SK-N-SH (cell line): ENCODE results near the gene TMEM184A. TPM values are rescaled to one million over a fixed set of nuclear protein-coding genes. Genes with fewer than 3 reads are reported as not detected.

ENCODE experiments used
- CTCF ChIA-PET: fragments of 300-600, 350-600 bp; formaldehyde crosslinking; extraction: SDS; loops from one replicate; lab custom pipeline; 2021; lab: Yijun Ruan, JAX
- POLR2A ChIA-PET: fragments of 350-600 bp; sonication (Branson Sonifier 250); formaldehyde crosslinking; extraction: SDS; loops from one replicate; lab custom pipeline; 2020; ENCODE audit warnings: antibody characterized with exemption, inconsistent platforms; lab: Yijun Ruan, JAX
- DNase-seq: peaks from one replicate; pipeline ENCODE4 v3.0.0; 2012
- H2AFZ ChIP-seq: fragments of 200-600 bp; sonication (generic); 2 replicates; pipeline ENCODE4 v1.8.1; 2016; ENCODE audit warnings: antibody characterized with exemption, mild to moderate bottlenecking, low read depth
- H3F3A ChIP-seq: fragments of 200-600 bp; sonication (generic); replicated peaks from 2 replicates; pipeline ENCODE3; 2016; ENCODE audit warnings: antibody characterized with exemption, mild to moderate bottlenecking; ENCODE audit not compliant: insufficient read depth
- H3K27ac ChIP-seq, 2 experiments: fragments of 200-500 bp in 1 of 2; fragments of 200-600 bp in 1 of 2; sonication (Bioruptor generic) in 1 of 2; sonication (generic), shearing (Covaris generic) in 1 of 2; 2 replicates each; pipeline versions ENCODE4 v1.5.1 to v1.6.1; 2014 to 2016; ENCODE audit warnings: low read depth in 2 of 2, inconsistent platforms in 1 of 2, low read length in 1 of 2, mild to moderate bottlenecking in 1 of 2, mixed read lengths in 1 of 2
- H3K27me3 ChIP-seq: fragments of 200-600 bp; sonication (generic), shearing (Covaris generic); 2 replicates; pipeline ENCODE4 v1.6.1; 2016; ENCODE audit warnings: mixed run types; ENCODE audit not compliant: insufficient read depth
- H3K36me3 ChIP-seq, 2 experiments: fragments of 200-500 bp in 1 of 2; fragments of 200-600 bp in 1 of 2; sonication (Bioruptor generic) in 1 of 2; sonication (generic) in 1 of 2; replicated peaks in 1 of 2; 2 replicates each; pipeline versions ENCODE3 to v1.5.1; 2014 to 2016; ENCODE audit warnings: low read length in 1 of 2, mild to moderate bottlenecking in 1 of 2; ENCODE audit not compliant: insufficient read depth in 2 of 2, control insufficient read depth in 1 of 2
- H3K4me1 ChIP-seq, 2 experiments: fragments of 200-500 bp in 1 of 2; fragments of 200-600 bp in 1 of 2; sonication (Bioruptor generic) in 1 of 2; sonication (generic), shearing (Covaris generic) in 1 of 2; 2 replicates each; pipeline versions ENCODE4 v1.5.1 to v1.6.1; 2014 to 2016; ENCODE audit warnings: low read depth in 1 of 2, low read length in 1 of 2, mixed run types in 1 of 2; ENCODE audit not compliant: insufficient read depth in 2 of 2, control insufficient read depth in 1 of 2
- H3K4me2 ChIP-seq: fragments of 200-600 bp; sonication (generic), shearing (Covaris generic); 2 replicates; pipeline ENCODE4 v1.6.1; 2017; ENCODE audit warnings: mixed run types
- H3K4me3 ChIP-seq, 2 experiments: fragments of 200-500 bp in 1 of 2; fragments of 200-600 bp in 1 of 2; sonication (Bioruptor generic) in 1 of 2; sonication (generic), shearing (Covaris generic) in 1 of 2; 2 replicates each; pipeline versions ENCODE4 v1.5.1 to v1.8.1; 2014 to 2016; ENCODE audit warnings: low read depth in 2 of 2, inconsistent platforms in 1 of 2, low read length in 1 of 2, mild to moderate bottlenecking in 1 of 2, mixed read lengths in 1 of 2, moderate library complexity in 1 of 2
- H3K79me2 ChIP-seq: fragments of 200-600 bp; sonication (generic); 2 replicates; pipeline ENCODE4 v1.8.1; 2017; ENCODE audit warnings: mild to moderate bottlenecking; ENCODE audit not compliant: insufficient read depth
- H3K9ac ChIP-seq: fragments of 200-600 bp; sonication (generic); 2 replicates; pipeline ENCODE4 v1.6.1; 2017; ENCODE audit warnings: mixed run types
- H3K9me2 ChIP-seq: fragments of 200-600 bp; sonication (generic); 2 replicates; pipeline ENCODE4 v1.6.1; 2017; ENCODE audit warnings: mixed run types
- H3K9me3 ChIP-seq: fragments of 200-600 bp; sonication (generic); 2 replicates; pipeline ENCODE4 v1.6.1; 2017; ENCODE audit warnings: mixed run types, mild to moderate bottlenecking, moderate library complexity
- H4K20me1 ChIP-seq: fragments of 200-600 bp; sonication (generic); 2 replicates; pipeline ENCODE4 v1.6.1; 2017; ENCODE audit warnings: mild to moderate bottlenecking, mixed run types; ENCODE audit not compliant: insufficient read depth
- CHD2 ChIP-seq: fragments of 150-350 bp; IDR thresholded peaks from 2 replicates; pipeline ENCODE4 v1.6.1; 2018; ENCODE audit warnings: low read length; ENCODE audit not compliant: partially characterized antibody
- EZH2phosphoT487 ChIP-seq: fragments of 200-600 bp; sonication (generic); IDR thresholded peaks from 2 replicates; pipeline ENCODE4 v1.6.1; 2017; ENCODE audit warnings: low read depth, mixed run types, mild to moderate bottlenecking, antibody characterized with exemption, moderate library complexity, borderline replicate concordance
- FOSL2 ChIP-seq: IDR thresholded peaks from 2 replicates; pipeline ENCODE4 v1.4.0; 2012; ENCODE audit warnings: low read depth, mild to moderate bottlenecking, moderate library complexity, borderline replicate concordance
- GATA2 ChIP-seq: sonication (generic); formaldehyde crosslinking; IDR thresholded peaks from 2 replicates; pipeline ENCODE4 v1.5.0; 2020; ENCODE audit warnings: mild to moderate bottlenecking, missing genetic modification reagents
- JUND ChIP-seq: IDR thresholded peaks from 2 replicates; pipeline ENCODE4 v1.4.0; 2012
- MEF2A ChIP-seq: IDR thresholded peaks from 2 replicates; pipeline ENCODE4 v1.4.0; 2012; ENCODE audit warnings: low read depth, borderline replicate concordance
- NFIC ChIP-seq: IDR thresholded peaks from 2 replicates; pipeline ENCODE4 v1.4.0; 2012; ENCODE audit warnings: borderline replicate concordance
- NRF1 ChIP-seq: IDR thresholded peaks from 2 replicates; pipeline ENCODE4 v1.6.1; 2012; ENCODE audit warnings: low read depth, mild to moderate bottlenecking, low read length
- POLR2AphosphoS5 ChIP-seq: IDR thresholded peaks from 2 replicates; pipeline ENCODE4 v1.6.1; 2012; ENCODE audit warnings: low read depth, low read length
- RXRA ChIP-seq: IDR thresholded peaks from 2 replicates; pipeline ENCODE4 v1.4.0; 2012; ENCODE audit warnings: low read depth, mild to moderate bottlenecking, borderline replicate concordance
- TAF1 ChIP-seq: IDR thresholded peaks from 2 replicates; pipeline ENCODE4 v1.6.1; 2012; ENCODE audit warnings: low read depth, mild to moderate bottlenecking, low read length, moderate library complexity, borderline replicate concordance
- TCF12 ChIP-seq: IDR thresholded peaks from 2 replicates; pipeline ENCODE4 v1.4.0; 2012
- WGBS: methylation state at CpG from one replicate; pipeline ENCODE4 v1.1.6; 2017; ENCODE audit warnings: low lambda C conversion rate; 5-methylcytosine and 5-hydroxymethylcytosine counted together
- polyA plus RNA-seq, 3 experiments: library from polyadenylated mRNA; depleted of rRNA; stranded (reverse); fragments of >200 nt; gene quantifications; 2 replicates each; pipeline ENCODE4 v1.2.3, GENCODE V29; 2012
- TF ChIP-seq, protein P1 (sequence below): fragments of 150-350 bp; IDR thresholded peaks from 2 replicates; pipeline ENCODE4 v1.6.1; 2016; ENCODE audit warnings: mild to moderate bottlenecking, low read depth, low read length
- TF ChIP-seq, protein P2 (sequence below): IDR thresholded peaks from 2 replicates; pipeline ENCODE4 v1.4.0; 2012; ENCODE audit warnings: low read depth
- TF ChIP-seq, protein P3 (sequence below): IDR thresholded peaks from 2 replicates; pipeline ENCODE4 v1.6.1; 2012; ENCODE audit warnings: mild to moderate bottlenecking, low read depth, low read length, moderate library complexity

Gene TMEM184A
- polyA plus RNA-seq, 1 of the 3 experiments (the other 2 are of a cell fraction), result 1.5 TPM

DNA sequence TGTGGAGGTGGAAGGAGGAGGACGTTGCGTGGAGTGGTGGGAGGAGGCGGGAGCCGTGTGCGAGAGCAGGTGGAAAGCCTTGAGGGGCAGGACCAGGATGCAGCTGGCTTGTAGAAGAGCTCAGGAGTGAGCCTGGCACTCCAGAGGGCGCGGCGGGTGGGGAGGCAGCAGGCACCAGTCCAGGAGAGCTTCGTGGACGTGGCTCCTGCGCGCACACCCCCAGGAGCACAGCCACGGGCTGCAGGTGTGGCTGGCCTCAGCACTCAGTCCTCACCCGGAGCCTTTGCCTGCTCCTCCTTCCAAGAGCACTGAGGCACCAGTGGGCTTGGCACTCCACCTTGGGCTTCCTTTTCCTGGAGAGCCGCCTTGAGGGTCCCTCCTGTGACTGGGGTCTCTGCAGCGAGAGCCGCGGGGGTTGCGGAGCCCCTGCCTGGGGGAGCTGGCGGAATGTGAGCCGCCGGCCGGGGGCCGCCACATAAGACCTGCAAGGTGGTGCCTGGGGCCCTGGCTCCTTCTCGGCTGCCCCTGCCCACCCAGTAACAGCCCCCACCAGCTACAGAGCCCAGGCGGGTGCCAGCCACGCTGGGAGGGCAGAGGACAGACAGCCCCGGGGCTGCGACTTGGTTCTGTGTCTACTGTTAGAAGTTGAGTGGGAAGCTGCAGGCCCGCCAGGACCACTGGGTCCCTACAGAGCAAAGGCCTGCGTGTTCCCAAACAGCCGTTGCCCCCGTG lies 14.4 kb downstream of the TMEM184A start:
- Histone ChIP-seq H3K4me3 (no peak overlapping the region), H3K9ac (no peak overlapping the region), H4K20me1 (no peaks in the 10 kb centered on the region), H3K79me2 (peaks cover 38% of the 10 kb centered on the region), H3K27me3 (no peaks in the 10 kb centered on the region), H3K27ac (no peak overlapping the region), H3K4me2 (no peak overlapping the region), H3K36me3 (peaks cover 7 to 47% of the 10 kb centered on the region in 2 experiments), H3K9me3 (no peaks in the 10 kb centered on the region), H2AFZ (no peak overlapping the region), H3K4me1 (peaks cover 16 to 28% of the 10 kb centered on the region in 2 experiments; a peak in 3 of 4 replicates), H3F3A (no peaks in the 10 kb centered on the region), H3K9me2 (no peaks in the 10 kb centered on the region)
- ChIA-PET CTCF (interaction anchor here (2.3 to 2.6 kb wide), 2 partner anchors 14 to 68 kb away, joined by 6 to 8 read pairs; partner anchors contain the start of gene TMEM184A), POLR2A (interaction anchor here (0.7 kb wide), 1 partner anchor 23 kb away, joined by 3 read pairs; no protein-coding TSS in a partner anchor)
- 93% methylated on average over 20 of the region's 33 CpGs for WGBS
- DNase-seq, result no peak
- TF ChIP-seq, protein P1, sequence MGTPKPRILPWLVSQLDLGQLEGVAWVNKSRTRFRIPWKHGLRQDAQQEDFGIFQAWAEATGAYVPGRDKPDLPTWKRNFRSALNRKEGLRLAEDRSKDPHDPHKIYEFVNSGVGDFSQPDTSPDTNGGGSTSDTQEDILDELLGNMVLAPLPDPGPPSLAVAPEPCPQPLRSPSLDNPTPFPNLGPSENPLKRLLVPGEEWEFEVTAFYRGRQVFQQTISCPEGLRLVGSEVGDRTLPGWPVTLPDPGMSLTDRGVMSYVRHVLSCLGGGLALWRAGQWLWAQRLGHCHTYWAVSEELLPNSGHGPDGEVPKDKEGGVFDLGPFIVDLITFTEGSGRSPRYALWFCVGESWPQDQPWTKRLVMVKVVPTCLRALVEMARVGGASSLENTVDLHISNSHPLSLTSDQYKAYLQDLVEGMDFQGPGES, result no peak
- no peak for TF ChIP-seq TAF1
- no peak for TF ChIP-seq EZH2phosphoT487
- TF ChIP-seq JUND, result no peak
- TF ChIP-seq NFIC, result no peak
- no peak for TF ChIP-seq CHD2
- TF ChIP-seq FOSL2, result no peak
- no peak for TF ChIP-seq POLR2AphosphoS5
- TF ChIP-seq, protein P2, sequence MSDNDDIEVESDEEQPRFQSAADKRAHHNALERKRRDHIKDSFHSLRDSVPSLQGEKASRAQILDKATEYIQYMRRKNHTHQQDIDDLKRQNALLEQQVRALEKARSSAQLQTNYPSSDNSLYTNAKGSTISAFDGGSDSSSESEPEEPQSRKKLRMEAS, result no peak
- no peak for TF ChIP-seq GATA2 (CRISPR knock-in tag)
- TF ChIP-seq NRF1, result no peak
- no peak for TF ChIP-seq MEF2A
- no peak for TF ChIP-seq RXRA

DNA sequence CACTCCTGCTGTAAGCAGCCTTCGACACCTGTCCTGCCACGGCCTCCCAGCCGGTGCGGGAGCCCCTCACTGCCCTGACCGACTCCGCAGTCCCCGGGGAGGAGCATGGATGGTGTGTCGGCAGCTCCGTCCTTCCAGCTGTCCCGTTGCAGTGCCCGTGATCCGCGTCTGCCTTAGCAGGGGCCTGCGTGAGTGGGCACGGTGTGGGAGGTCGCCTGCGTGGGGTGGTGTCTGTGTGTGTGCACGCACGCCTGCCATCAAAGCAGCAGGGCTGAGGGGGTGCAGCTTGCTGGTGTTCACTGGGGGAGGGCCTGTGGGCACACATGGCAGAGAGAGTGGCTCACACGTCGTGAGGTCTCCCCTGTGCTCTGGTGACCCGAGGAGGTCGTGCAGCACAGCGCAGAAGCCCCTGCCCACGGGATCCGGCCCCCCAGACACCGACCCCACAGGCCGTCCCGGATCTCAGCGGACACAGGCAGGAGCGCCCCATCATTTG lies 15.2 kb downstream of the TMEM184A start:
- Histone ChIP-seq H3F3A (no peaks in the 10 kb centered on the region), H4K20me1 (no peaks in the 10 kb centered on the region), H3K4me3 (no peak overlapping the region), H3K9me3 (no peaks in the 10 kb centered on the region), H3K27ac (no peak overlapping the region)
- DNase-seq, result no peak
- CTCF ChIA-PET, result interaction anchor here (1.9 to 2.6 kb wide), 2 partner anchors 15 to 67 kb away, joined by 6 to 10 read pairs; partner anchors contain the start of gene TMEM184A
- TF ChIP-seq NRF1 (no peak), TCF12 (no peak)
- TF ChIP-seq, protein P3, sequence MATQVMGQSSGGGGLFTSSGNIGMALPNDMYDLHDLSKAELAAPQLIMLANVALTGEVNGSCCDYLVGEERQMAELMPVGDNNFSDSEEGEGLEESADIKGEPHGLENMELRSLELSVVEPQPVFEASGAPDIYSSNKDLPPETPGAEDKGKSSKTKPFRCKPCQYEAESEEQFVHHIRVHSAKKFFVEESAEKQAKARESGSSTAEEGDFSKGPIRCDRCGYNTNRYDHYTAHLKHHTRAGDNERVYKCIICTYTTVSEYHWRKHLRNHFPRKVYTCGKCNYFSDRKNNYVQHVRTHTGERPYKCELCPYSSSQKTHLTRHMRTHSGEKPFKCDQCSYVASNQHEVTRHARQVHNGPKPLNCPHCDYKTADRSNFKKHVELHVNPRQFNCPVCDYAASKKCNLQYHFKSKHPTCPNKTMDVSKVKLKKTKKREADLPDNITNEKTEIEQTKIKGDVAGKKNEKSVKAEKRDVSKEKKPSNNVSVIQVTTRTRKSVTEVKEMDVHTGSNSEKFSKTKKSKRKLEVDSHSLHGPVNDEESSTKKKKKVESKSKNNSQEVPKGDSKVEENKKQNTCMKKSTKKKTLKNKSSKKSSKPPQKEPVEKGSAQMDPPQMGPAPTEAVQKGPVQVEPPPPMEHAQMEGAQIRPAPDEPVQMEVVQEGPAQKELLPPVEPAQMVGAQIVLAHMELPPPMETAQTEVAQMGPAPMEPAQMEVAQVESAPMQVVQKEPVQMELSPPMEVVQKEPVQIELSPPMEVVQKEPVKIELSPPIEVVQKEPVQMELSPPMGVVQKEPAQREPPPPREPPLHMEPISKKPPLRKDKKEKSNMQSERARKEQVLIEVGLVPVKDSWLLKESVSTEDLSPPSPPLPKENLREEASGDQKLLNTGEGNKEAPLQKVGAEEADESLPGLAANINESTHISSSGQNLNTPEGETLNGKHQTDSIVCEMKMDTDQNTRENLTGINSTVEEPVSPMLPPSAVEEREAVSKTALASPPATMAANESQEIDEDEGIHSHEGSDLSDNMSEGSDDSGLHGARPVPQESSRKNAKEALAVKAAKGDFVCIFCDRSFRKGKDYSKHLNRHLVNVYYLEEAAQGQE, result no peak
- TF ChIP-seq, all 33 proteins: peak for 0
- Histone ChIP-seq H3K36me3 (peaks cover 7 to 47% of the 10 kb centered on the region in 2 experiments), H3K9ac (no peak overlapping the region), H2AFZ (no peak overlapping the region), H3K27me3 (no peaks in the 10 kb centered on the region), H3K79me2 (peaks cover 45% of the 10 kb centered on the region), H3K4me2 (no peak overlapping the region), H3K9me2 (no peaks in the 10 kb centered on the region), H3K4me1 (peaks cover 21 to 29% of the 10 kb centered on the region in 2 experiments; a peak in 3 of 4 replicates)
- POLR2A ChIA-PET, result interaction anchor here (0.7 kb wide), 1 partner anchor 24 kb away, joined by 3 read pairs; no protein-coding TSS in a partner anchor
- WGBS, result 95% methylated on average over 28 of the region's 31 CpGs
